Endodermal cell (in vitro differentiated cells): Measurements from ENCODE around the gene GJA5. TPM values are rescaled to one million over a fixed set of nuclear protein-coding genes. Genes with fewer than 3 reads are reported as not detected.

Experiments used
- DNase-seq: peaks from one replicate; pipeline ENCODE4 v3.0.0-alpha.2; 2017
- H3K27ac ChIP-seq: 2 replicates; pipeline ENCODE4 v1.5.1; 2013; ENCODE audit warnings: mild to moderate bottlenecking, low read depth, low read length, moderate library complexity
- H3K27me3 ChIP-seq: 2 replicates; pipeline ENCODE4 v1.6.1; 2013; ENCODE audit warnings: mild to moderate bottlenecking, low read length, moderate library complexity; ENCODE audit not compliant: insufficient read depth, control insufficient read depth, poor library complexity, severe bottlenecking
- H3K36me3 ChIP-seq: 2 replicates; pipeline ENCODE4 v1.7.0; 2013; ENCODE audit warnings: mild to moderate bottlenecking, low read length, moderate library complexity; ENCODE audit not compliant: control insufficient read depth, insufficient read depth
- H3K4me1 ChIP-seq: one replicate; pipeline ENCODE4 v1.7.0; 2013; ENCODE audit warnings: low read length; ENCODE audit not compliant: control insufficient read depth, insufficient read depth
- H3K4me3 ChIP-seq: 2 replicates; pipeline ENCODE4 v1.5.1; 2013; ENCODE audit warnings: mild to moderate bottlenecking, low read length, moderate library complexity
- H3K9ac ChIP-seq: 2 replicates; pipeline ENCODE4 v1.6.1; 2013; ENCODE audit warnings: mild to moderate bottlenecking, low read length, moderate library complexity; ENCODE audit not compliant: poor library complexity, severe bottlenecking; ENCODE audit errors: extremely low read depth
- H3K9me3 ChIP-seq: 2 replicates; pipeline ENCODE4 v1.6.1; 2013; ENCODE audit warnings: mild to moderate bottlenecking, low read length, moderate library complexity; ENCODE audit not compliant: control insufficient read depth
- H3K27ac Mint-ChIP-seq: 2 replicates; pipeline ENCODE4 v1.8.0; 2020; ENCODE audit warnings: mixed read lengths
- H3K27me3 Mint-ChIP-seq: 2 replicates; pipeline ENCODE4 v1.8.0; 2021; ENCODE audit warnings: mild to moderate bottlenecking, mixed read lengths; ENCODE audit not compliant: insufficient read depth
- H3K36me3 Mint-ChIP-seq: 2 replicates; pipeline ENCODE4 v1.8.0; 2020; ENCODE audit warnings: low read depth, mixed read lengths
- H3K4me1 Mint-ChIP-seq: 2 replicates; pipeline ENCODE4 v1.8.0; 2020; ENCODE audit warnings: mixed read lengths
- H3K4me3 Mint-ChIP-seq: 2 replicates; pipeline ENCODE4 v1.8.0; 2020; ENCODE audit warnings: mild to moderate bottlenecking, moderate library complexity, mixed read lengths
- H3K9me3 Mint-ChIP-seq: 2 replicates; pipeline ENCODE4 v1.8.0; 2020; ENCODE audit warnings: mild to moderate bottlenecking, mixed read lengths
- CTCF ChIP-seq: fragments of 200-600 bp; sonication (generic); conservative IDR thresholded peaks from 2 replicates; pipeline ENCODE4 v1.5.0; 2021; ENCODE audit warnings: antibody characterized with exemption, mild to moderate bottlenecking
- WGBS, 2 experiments: methylation state at CpG; one replicate each; pipeline versions ENCODE4 v1.1.5 to v1.1.7; 2013; ENCODE audit warnings: missing lambda C conversion rate in 2 of 2, mixed read lengths in 1 of 2; ENCODE audit not compliant: insufficient coverage in 1 of 2, insufficient read length in 1 of 2; 5-methylcytosine and 5-hydroxymethylcytosine counted together
- total RNA-seq, 2 donors: library from RNA; stranded (reverse); fragmentation: NEBNext Ultra II Directional in 1 of 2; extraction: Animal tissue kit (Norgen Biotek cat#: 25700) in 1 of 2; gene quantifications; 2 replicates in 1 of 2; 3 replicates in 1 of 2; pipeline ENCODE4 v1.2.1, GENCODE V29; 2021

GJA5 gene
- total RNA-seq, 2 donors from 2014 or later = 1.4 to 1.6 TPM

- Histone ChIP-seq H3K9ac (no peak overlapping the region), H3K36me3 (no peaks in the 10 kb centered on the region), H3K4me1 (no peaks in the 10 kb centered on the region), H3K27me3 (peaks cover 29% of the 10 kb centered on the region), H3K27ac (no peak overlapping the region), H3K9me3 (no peaks in the 10 kb centered on the region), H3K4me3 (no peak overlapping the region)
- no peak for DNase-seq
- no peak overlapping the region for H3K27ac Mint-ChIP-seq
- H3K4me1 Mint-ChIP-seq = peaks cover 11% of the 10 kb centered on the region
- H3K4me3 Mint-ChIP-seq = no peak overlapping the region
- no peaks in the 10 kb centered on the region for H3K36me3 Mint-ChIP-seq
- no peaks in the 10 kb centered on the region for H3K9me3 Mint-ChIP-seq
- no peak for TF ChIP-seq CTCF
- peaks cover 51% of the 10 kb centered on the region for H3K27me3 Mint-ChIP-seq
- WGBS, 2 experiments = 94 to 100% methylated on average over 1 to 5 of the region's 5 CpGs
These were observed 8.7 kb upstream of the GJA5 start for GRCh38 chr1:147769106-147769505.

- Mint-ChIP-seq H3K27me3 (peaks cover 47% of the 10 kb centered on the region), H3K9me3 (no peaks in the 10 kb centered on the region), H3K36me3 (no peaks in the 10 kb centered on the region), H3K27ac (no peak overlapping the region), H3K4me1 (peaks cover 8% of the 10 kb centered on the region), H3K4me3 (no peak overlapping the region)
- no peak overlapping the region for H3K9ac ChIP-seq
- DNase-seq = no peak
- peaks cover 24% of the 10 kb centered on the region for H3K27me3 ChIP-seq
- no peaks in the 10 kb centered on the region for H3K9me3 ChIP-seq
- TF ChIP-seq CTCF = no peak
- no peak overlapping the region for H3K4me3 ChIP-seq
- WGBS, 2 experiments = 99 to 100% methylated on average over 1 to 2 of the region's 2 CpGs
- no peak overlapping the region for H3K27ac ChIP-seq
- H3K4me1 ChIP-seq = no peaks in the 10 kb centered on the region
- no peaks in the 10 kb centered on the region for H3K36me3 ChIP-seq
These were observed 8.2 kb upstream of the GJA5 start for GRCh38 chr1:147768582-147768981.

- 95 to 100% methylated on average over 1 of the region's 1 CpG for WGBS, 2 experiments
- Histone ChIP-seq H3K9ac (no peak overlapping the region), H3K27ac (no peak overlapping the region), H3K4me1 (no peaks in the 10 kb centered on the region), H3K27me3 (peaks cover 24% of the 10 kb centered on the region), H3K36me3 (no peaks in the 10 kb centered on the region), H3K4me3 (no peak overlapping the region), H3K9me3 (no peaks in the 10 kb centered on the region)
- TF ChIP-seq CTCF = no peak
- no peaks in the 10 kb centered on the region for H3K9me3 Mint-ChIP-seq
- no peaks in the 10 kb centered on the region for H3K36me3 Mint-ChIP-seq
- H3K27ac Mint-ChIP-seq = no peak overlapping the region
- H3K27me3 Mint-ChIP-seq = peaks cover 43% of the 10 kb centered on the region
- H3K4me3 Mint-ChIP-seq = no peak overlapping the region
- H3K4me1 Mint-ChIP-seq = peaks cover 3% of the 10 kb centered on the region
- no peak for DNase-seq
These were observed 7.7 kb upstream of the GJA5 start for GRCh38 chr1:147768101-147768500.
